HEK293 (cell line): ENCODE data around the gene GRB10.

Experiments used
- CTCF ChIA-PET: fragments of 350-600 bp; formaldehyde crosslinking; extraction: SDS; loops from one replicate; lab custom pipeline; 2021; ENCODE audit warnings: antibody characterized with exemption; lab: Yijun Ruan, JAX
- POLR2A ChIA-PET: fragments of 300-600 bp; formaldehyde crosslinking; extraction: SDS; loops from one replicate; lab custom pipeline; 2020; ENCODE audit warnings: antibody characterized with exemption, inconsistent platforms; lab: Yijun Ruan, JAX
- H3K27ac ChIP-seq: fragments of 200-500 bp; sonication (Bioruptor generic); 2 replicates; pipeline ENCODE4 v1.5.1; 2014; ENCODE audit warnings: low read depth, low read length, control low read depth, inconsistent platforms; ENCODE audit errors: extremely low read depth
- H3K36me3 ChIP-seq, 2 experiments: fragments of 200-500 bp in 1 of 2; sonication (Bioruptor generic) in 1 of 2; 1 replicate in 1 of 2; 2 replicates in 1 of 2; pipeline ENCODE4 v1.5.1; 2014 to 2017; ENCODE audit warnings: inconsistent platforms in 2 of 2, low read length in 2 of 2; ENCODE audit not compliant: control insufficient read depth in 2 of 2, insufficient read depth in 1 of 2
- H3K4me1 ChIP-seq: fragments of 200-500 bp; sonication (Bioruptor generic); 2 replicates; pipeline ENCODE4 v1.5.1; 2014; ENCODE audit warnings: mild to moderate bottlenecking, low read length, inconsistent platforms; ENCODE audit not compliant: control insufficient read depth, insufficient read depth
- H3K4me3 ChIP-seq: 2 replicates; pipeline ENCODE4 v1.5.1; 2011; ENCODE audit warnings: low read depth, mild to moderate bottlenecking, control low read depth, low read length, moderate library complexity
- H3K9me3 ChIP-seq: fragments of 200-500 bp; sonication (Bioruptor generic); 2 replicates; pipeline ENCODE4 v1.5.1; 2014; ENCODE audit warnings: low read depth, low read length, inconsistent platforms; ENCODE audit not compliant: control insufficient read depth, insufficient read depth
- EGR2 ChIP-seq: fragments of 450-650 bp; formaldehyde crosslinking; IDR thresholded peaks from 2 replicates; pipeline ENCODE4 v1.5.1; 2016; ENCODE audit warnings: low read depth, missing biosample characterization, missing genetic modification characterization
- GFI1B ChIP-seq: fragments of 450-650 bp; formaldehyde crosslinking; IDR thresholded peaks from 2 replicates; pipeline ENCODE4 v1.5.1; 2016; ENCODE audit warnings: missing biosample characterization, missing genetic modification characterization
- SETDB1 ChIP-seq: IDR thresholded peaks from one replicate; pipeline ENCODE4 v1.6.1; 2017; ENCODE audit warnings: mild to moderate bottlenecking, low read length, moderate library complexity, mixed read lengths; ENCODE audit not compliant: insufficient read length
- YY2 ChIP-seq: fragments of 450-650 bp; formaldehyde crosslinking; IDR thresholded peaks from 2 replicates; pipeline ENCODE4 v1.5.1; 2016; ENCODE audit warnings: missing biosample characterization, missing genetic modification characterization
- ZFHX2 ChIP-seq: fragments of 450-650 bp; formaldehyde crosslinking; conservative IDR thresholded peaks from 2 replicates; pipeline ENCODE4 v1.5.1; 2016; ENCODE audit warnings: missing biosample characterization, missing genetic modification characterization
- ZNF132 ChIP-seq: fragments of 450-650 bp; formaldehyde crosslinking; IDR thresholded peaks from 2 replicates; pipeline ENCODE4 v1.5.1; 2017; ENCODE audit warnings: missing biosample characterization, missing genetic modification characterization, borderline replicate concordance
- ZNF202 ChIP-seq: fragments of 450-650 bp; formaldehyde crosslinking; IDR thresholded peaks from 2 replicates; pipeline ENCODE4 v1.5.1; 2016; ENCODE audit warnings: missing biosample characterization, missing genetic modification characterization, borderline replicate concordance
- ZNF366 ChIP-seq: fragments of 450-650 bp; formaldehyde crosslinking; conservative IDR thresholded peaks from 2 replicates; pipeline ENCODE4 v1.5.1; 2016; ENCODE audit warnings: missing biosample characterization, missing genetic modification characterization
- ZNF776 ChIP-seq: fragments of 450-650 bp; formaldehyde crosslinking; IDR thresholded peaks from 2 replicates; pipeline ENCODE4 v1.5.0; 2017; ENCODE audit warnings: missing biosample characterization, missing genetic modification characterization, borderline replicate concordance
- TF ChIP-seq, protein P1 (sequence below): fragments of 450-650 bp; formaldehyde crosslinking; IDR thresholded peaks from 2 replicates; pipeline ENCODE4 v1.5.1; 2016; ENCODE audit warnings: missing biosample characterization, missing genetic modification characterization, borderline replicate concordance
- TF ChIP-seq, protein P2 (sequence below): fragments of 450-650 bp; formaldehyde crosslinking; IDR thresholded peaks from 2 replicates; pipeline ENCODE4 v1.5.1; 2016; ENCODE audit warnings: missing biosample characterization, missing genetic modification characterization
- TF ChIP-seq, protein P3 (sequence below): fragments of 450-650 bp; formaldehyde crosslinking; IDR thresholded peaks from 2 replicates; pipeline ENCODE4 v1.5.1; 2016; ENCODE audit warnings: missing biosample characterization, missing genetic modification characterization
- TF ChIP-seq, protein P4 (sequence below): fragments of 450-650 bp; formaldehyde crosslinking; IDR thresholded peaks from 2 replicates; pipeline ENCODE4 v1.5.1; 2016; ENCODE audit warnings: missing biosample characterization, missing genetic modification characterization
- TF ChIP-seq, protein P5 (sequence below): fragments of 450-650 bp; formaldehyde crosslinking; IDR thresholded peaks from 2 replicates; pipeline ENCODE4 v1.5.1; 2016; ENCODE audit warnings: missing biosample characterization, missing genetic modification characterization
- TF ChIP-seq, protein P6 (sequence below): fragments of 450-650 bp; formaldehyde crosslinking; IDR thresholded peaks from 2 replicates; pipeline ENCODE4 v1.5.1; 2017; ENCODE audit warnings: missing biosample characterization, missing genetic modification characterization
- TF ChIP-seq, protein P7 (sequence below): fragments of 450-650 bp; formaldehyde crosslinking; IDR thresholded peaks from 2 replicates; pipeline ENCODE4 v1.5.1; 2016; ENCODE audit warnings: missing biosample characterization, missing genetic modification characterization

Gene GRB10

DNA sequence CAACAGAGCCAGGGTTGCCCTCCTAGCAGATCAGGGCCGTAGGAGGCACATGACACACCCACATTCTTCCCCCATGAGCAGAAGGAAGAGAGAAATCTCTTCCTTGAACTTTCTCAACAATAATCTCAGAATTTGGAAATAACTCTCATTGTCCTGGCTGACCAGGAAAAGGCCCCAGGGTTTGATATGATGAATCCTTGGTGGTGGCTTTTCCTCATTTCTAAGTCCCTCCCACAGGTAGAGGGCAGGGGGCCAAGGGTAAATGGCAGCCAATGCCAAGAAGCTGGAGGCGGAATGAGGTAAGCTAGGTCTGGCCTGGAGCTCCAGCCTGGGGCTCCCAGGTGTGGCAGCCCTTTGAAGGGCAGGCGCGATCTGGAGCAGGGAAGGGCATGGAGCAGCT lies 67.8 kb downstream of the GRB10 start:
- TF ChIP-seq ZNF202 (no peak), ZFHX2 (peak; percentile 22; the same call in 1 of the 2 replicates), EGR2 (tag by site-specific recombination) (peak; percentile 26; the same call in 1 of the 2 replicates)
- TF ChIP-seq, protein P1, sequence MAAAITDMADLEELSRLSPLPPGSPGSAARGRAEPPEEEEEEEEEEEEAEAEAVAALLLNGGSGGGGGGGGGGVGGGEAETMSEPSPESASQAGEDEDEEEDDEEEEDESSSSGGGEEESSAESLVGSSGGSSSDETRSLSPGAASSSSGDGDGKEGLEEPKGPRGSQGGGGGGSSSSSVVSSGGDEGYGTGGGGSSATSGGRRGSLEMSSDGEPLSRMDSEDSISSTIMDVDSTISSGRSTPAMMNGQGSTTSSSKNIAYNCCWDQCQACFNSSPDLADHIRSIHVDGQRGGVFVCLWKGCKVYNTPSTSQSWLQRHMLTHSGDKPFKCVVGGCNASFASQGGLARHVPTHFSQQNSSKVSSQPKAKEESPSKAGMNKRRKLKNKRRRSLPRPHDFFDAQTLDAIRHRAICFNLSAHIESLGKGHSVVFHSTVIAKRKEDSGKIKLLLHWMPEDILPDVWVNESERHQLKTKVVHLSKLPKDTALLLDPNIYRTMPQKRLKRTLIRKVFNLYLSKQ, result no peak
- TF ChIP-seq, all 188 proteins: peak for 2
- no peaks in the 10 kb centered on the region for H3K36me3 ChIP-seq
- ChIA-PET CTCF (no interaction called here), POLR2A (no interaction called here)
- H3K4me1 ChIP-seq, result peaks cover 17% of the 10 kb centered on the region
- no peak overlapping the region for H3K4me3 ChIP-seq
- no peak overlapping the region for H3K27ac ChIP-seq
- H3K9me3 ChIP-seq, result no peaks in the 10 kb centered on the region

DNA sequence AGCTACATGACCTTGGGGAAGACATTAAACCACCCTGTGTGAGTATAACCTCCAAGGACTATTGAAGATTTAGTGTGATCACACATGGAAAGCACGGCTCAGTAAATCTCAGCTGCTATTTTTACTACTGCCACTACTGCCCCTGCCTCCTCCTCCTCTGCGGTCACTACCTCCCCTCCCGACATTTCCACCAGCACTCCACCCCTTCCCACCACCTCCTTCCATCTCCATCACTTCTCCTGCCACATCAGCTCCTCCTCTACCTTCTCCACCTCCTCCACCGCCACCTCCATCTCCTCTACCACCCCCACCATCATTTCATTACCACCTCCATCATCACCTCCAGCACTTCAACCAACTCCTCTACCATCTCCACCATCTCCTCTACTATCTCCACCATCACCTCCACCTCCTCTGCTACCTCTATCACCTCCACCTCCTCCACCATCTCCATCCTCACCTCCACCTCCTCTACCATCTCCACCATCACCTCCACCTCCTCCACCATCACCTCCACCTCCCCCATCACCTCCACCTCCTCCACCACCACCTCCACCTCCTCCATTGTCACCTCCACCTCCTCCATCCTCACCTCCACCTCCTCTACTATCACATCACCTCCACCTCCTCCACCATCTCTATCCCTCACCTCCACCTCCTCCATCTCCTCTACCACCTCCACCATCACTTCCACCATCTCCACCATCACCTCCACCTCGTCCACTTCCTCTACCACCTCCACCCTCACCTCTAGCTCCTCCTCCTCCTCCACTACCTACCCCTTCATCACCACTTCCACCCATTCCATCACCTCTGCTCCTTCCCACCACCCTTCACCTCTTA lies 69.4 kb downstream of the GRB10 start:
- Histone ChIP-seq H3K4me3 (no peak overlapping the region), H3K4me1 (peaks cover 10% of the 10 kb centered on the region; the same call in 1 of the 2 replicates), H3K27ac (no peak overlapping the region), H3K9me3 (no peaks in the 10 kb centered on the region), H3K36me3 (no peaks in the 10 kb centered on the region)
- CTCF ChIA-PET, result interaction anchor here (1.0 kb wide), 1 partner anchor 16 kb away, joined by 5 read pairs; no protein-coding TSS in a partner anchor
- POLR2A ChIA-PET, result no interaction called here
- TF ChIP-seq GFI1B (no peak), ZFHX2 (peak; percentile 88), SETDB1 (no peak), ZNF132 (no peak), ZNF366 (tag by site-specific recombination) (0 out of 2 replicates have a peak, but pooled peaks have one; percentile 22), ZNF776 (tag by site-specific recombination) (no peak), ZNF202 (0 out of 2 replicates have a peak, but pooled peaks have one; percentile 45), EGR2 (tag by site-specific recombination) (peak; percentile 89), YY2 (tag by site-specific recombination) (no peak)
- TF ChIP-seq, protein P2, sequence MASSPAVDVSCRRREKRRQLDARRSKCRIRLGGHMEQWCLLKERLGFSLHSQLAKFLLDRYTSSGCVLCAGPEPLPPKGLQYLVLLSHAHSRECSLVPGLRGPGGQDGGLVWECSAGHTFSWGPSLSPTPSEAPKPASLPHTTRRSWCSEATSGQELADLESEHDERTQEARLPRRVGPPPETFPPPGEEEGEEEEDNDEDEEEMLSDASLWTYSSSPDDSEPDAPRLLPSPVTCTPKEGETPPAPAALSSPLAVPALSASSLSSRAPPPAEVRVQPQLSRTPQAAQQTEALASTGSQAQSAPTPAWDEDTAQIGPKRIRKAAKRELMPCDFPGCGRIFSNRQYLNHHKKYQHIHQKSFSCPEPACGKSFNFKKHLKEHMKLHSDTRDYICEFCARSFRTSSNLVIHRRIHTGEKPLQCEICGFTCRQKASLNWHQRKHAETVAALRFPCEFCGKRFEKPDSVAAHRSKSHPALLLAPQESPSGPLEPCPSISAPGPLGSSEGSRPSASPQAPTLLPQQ (tag by site-specific recombination), result no peak
- TF ChIP-seq, protein P3, sequence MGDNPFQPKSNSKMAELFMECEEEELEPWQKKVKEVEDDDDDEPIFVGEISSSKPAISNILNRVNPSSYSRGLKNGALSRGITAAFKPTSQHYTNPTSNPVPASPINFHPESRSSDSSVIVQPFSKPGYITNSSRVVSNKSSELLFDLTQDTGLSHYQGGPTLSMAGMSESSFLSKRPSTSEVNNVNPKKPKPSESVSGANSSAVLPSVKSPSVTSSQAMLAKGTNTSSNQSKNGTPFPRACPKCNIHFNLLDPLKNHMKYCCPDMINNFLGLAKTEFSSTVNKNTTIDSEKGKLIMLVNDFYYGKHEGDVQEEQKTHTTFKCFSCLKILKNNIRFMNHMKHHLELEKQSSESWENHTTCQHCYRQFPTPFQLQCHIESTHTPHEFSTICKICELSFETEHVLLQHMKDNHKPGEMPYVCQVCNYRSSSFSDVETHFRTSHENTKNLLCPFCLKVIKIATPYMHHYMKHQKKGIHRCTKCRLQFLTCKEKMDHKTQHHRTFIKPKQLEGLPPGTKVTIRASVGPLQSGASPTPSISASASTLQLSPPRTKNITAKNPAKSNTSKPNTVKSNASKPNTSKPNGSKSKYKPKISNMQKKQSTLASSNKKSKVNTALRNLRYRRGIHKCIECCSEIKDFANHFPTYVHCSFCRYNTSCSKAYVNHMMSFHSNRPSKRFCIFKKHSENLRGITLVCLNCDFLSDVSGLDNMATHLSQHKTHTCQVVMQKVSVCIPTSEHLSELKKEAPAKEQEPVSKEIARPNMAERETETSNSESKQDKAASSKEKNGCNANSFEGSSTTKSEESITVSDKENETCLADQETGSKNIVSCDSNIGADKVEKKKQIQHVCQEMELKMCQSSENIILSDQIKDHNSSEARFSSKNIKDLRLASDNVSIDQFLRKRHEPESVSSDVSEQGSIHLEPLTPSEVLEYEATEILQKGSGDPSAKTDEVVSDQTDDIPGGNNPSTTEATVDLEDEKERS (tag by site-specific recombination), result no peak
- TF ChIP-seq, protein P4, sequence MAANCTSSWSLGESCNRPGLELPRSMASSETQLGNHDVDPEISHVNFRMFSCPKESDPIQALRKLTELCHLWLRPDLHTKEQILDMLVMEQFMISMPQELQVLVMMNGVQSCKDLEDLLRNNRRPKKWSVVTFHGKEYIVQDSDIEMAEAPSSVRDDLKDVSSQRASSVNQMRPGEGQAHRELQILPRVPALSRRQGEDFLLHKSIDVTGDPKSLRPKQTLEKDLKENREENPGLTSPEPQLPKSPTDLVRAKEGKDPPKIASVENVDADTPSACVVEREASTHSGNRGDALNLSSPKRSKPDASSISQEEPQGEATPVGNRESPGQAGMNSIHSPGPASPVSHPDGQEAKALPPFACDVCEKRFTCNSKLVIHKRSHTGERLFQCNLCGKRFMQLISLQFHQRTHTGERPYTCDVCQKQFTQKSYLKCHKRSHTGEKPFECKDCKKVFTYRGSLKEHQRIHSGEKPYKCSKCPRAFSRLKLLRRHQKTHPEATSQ (tag by site-specific recombination), result 0 out of 2 replicates have a peak, but pooled peaks have one; percentile 23
- TF ChIP-seq, protein P5, sequence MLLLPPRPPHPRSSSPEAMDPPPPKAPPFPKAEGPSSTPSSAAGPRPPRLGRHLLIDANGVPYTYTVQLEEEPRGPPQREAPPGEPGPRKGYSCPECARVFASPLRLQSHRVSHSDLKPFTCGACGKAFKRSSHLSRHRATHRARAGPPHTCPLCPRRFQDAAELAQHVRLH (tag by site-specific recombination), result peak; percentile 51; the same call in 1 of the 2 replicates
- TF ChIP-seq, protein P6, sequence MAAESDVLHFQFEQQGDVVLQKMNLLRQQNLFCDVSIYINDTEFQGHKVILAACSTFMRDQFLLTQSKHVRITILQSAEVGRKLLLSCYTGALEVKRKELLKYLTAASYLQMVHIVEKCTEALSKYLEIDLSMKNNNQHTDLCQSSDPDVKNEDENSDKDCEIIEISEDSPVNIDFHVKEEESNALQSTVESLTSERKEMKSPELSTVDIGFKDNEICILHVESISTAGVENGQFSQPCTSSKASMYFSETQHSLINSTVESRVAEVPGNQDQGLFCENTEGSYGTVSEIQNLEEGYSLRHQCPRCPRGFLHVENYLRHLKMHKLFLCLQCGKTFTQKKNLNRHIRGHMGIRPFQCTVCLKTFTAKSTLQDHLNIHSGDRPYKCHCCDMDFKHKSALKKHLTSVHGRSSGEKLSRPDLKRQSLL, result peak; percentile 94
- TF ChIP-seq, protein P7, sequence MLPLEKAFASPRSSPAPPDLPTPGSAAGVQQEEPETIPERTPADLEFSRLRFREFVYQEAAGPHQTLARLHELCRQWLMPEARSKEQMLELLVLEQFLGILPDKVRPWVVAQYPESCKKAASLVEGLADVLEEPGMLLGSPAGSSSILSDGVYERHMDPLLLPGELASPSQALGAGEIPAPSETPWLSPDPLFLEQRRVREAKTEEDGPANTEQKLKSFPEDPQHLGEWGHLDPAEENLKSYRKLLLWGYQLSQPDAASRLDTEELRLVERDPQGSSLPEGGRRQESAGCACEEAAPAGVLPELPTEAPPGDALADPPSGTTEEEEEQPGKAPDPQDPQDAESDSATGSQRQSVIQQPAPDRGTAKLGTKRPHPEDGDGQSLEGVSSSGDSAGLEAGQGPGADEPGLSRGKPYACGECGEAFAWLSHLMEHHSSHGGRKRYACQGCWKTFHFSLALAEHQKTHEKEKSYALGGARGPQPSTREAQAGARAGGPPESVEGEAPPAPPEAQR (tag by site-specific recombination), result no peak
